ENCODE results near the gene SLC34A1.
A peak's percentile ranks its signal among the peaks of the same experiment; 100 is the strongest.
"Not testable (repeated sequence)": the region's sequence is repeated elsewhere in the genome, so short reads cannot be mapped to it uniquely, and the experiment has no call there.

SLC34A1 gene

GRCh38 chr5:177384134-177384533 is at the start of gene SLC34A1:
TSS of gene SLC34A1 (plus strand) at chr5:177384434. CDS start at chr5:177385742, 1,308 bp downstream.
- DNase-seq, result no peak

GRCh38 chr5:177334781-177335700 is 49.2 kb upstream of the SLC34A1 start:
- DNase-seq, result no peak

GRCh38 chr5:177335701-177336065 is 48.6 kb upstream of the SLC34A1 start:
- no peak for DNase-seq

GRCh38 chr5:177336112-177336511 is 48.1 kb upstream of the SLC34A1 start:
- DNase-seq, result no peak

GRCh38 chr5:177336603-177337494 is 47.4 kb upstream of the SLC34A1 start:
- no peak for DNase-seq

- no peak for DNase-seq
Measured at GRCh38 chr5:177338251-177339106, 45.8 kb upstream of the SLC34A1 start.

- no peak for DNase-seq
Measured at GRCh38 chr5:177339107-177339638, 45.1 kb upstream of the SLC34A1 start.

GRCh38 chr5:177343000-177343399 is 41.2 kb upstream of the SLC34A1 start:
- DNase-seq, result not testable (repeated sequence)

- no peak for DNase-seq
Measured at GRCh38 chr5:177343777-177344176, 40.5 kb upstream of the SLC34A1 start.

GRCh38 chr5:177344891-177345290 is 39.3 kb upstream of the SLC34A1 start:
- DNase-seq, result no peak

- no peak for DNase-seq
Measured at GRCh38 chr5:177346820-177347219, 37.4 kb upstream of the SLC34A1 start.

- DNase-seq, result no peak
Measured at GRCh38 chr5:177347699-177348098, 36.5 kb upstream of the SLC34A1 start.

- no peak for DNase-seq
Measured at GRCh38 chr5:177349362-177349647, 34.9 kb upstream of the SLC34A1 start.

GRCh38 chr5:177349762-177350161 is 34.5 kb upstream of the SLC34A1 start:
- no peak for DNase-seq

GRCh38 chr5:177350776-177351391 is 33.4 kb upstream of the SLC34A1 start:
- DNase-seq, result no peak

GRCh38 chr5:177351392-177352329 is 32.6 kb upstream of the SLC34A1 start, which contains the start of gene LMAN2:
TSS of gene LMAN2 (minus strand) at chr5:177351668. CDS start at chr5:177351647, 21 bp downstream.
- DNase-seq, result peak; percentile 78

GRCh38 chr5:177353093-177353492 is 31.1 kb upstream of the SLC34A1 start:
- no peak for DNase-seq

GRCh38 chr5:177354256-177354655 is 30.0 kb upstream of the SLC34A1 start:
- DNase-seq, result no peak

GRCh38 chr5:177354711-177355110 is 29.5 kb upstream of the SLC34A1 start:
- DNase-seq, result no peak

- no peak for DNase-seq
Measured at GRCh38 chr5:177355162-177355867, 28.9 kb upstream of the SLC34A1 start.

Measured in NCI-H2171 (cell line).